Endothelial cell (in vitro differentiated cells): ENCODE results near the gene INTS6. TPM values are rescaled to one million over a fixed set of nuclear protein-coding genes. Genes with fewer than 3 reads are reported as not detected.

Source experiments
- DNase-seq: peaks from one replicate; pipeline ENCODE4 v3.0.0; 2021; ENCODE audit warnings: low spot score
- H3K27ac Mint-ChIP-seq: one replicate; pipeline ENCODE4 v1.8.0; 2021; ENCODE audit warnings: mixed read lengths, inconsistent platforms; ENCODE audit not compliant: unreplicated experiment
- H3K27me3 Mint-ChIP-seq: one replicate; pipeline ENCODE4 v1.8.0; 2021; ENCODE audit warnings: mild to moderate bottlenecking, moderate library complexity, mixed read lengths, inconsistent platforms; ENCODE audit not compliant: unreplicated experiment
- H3K36me3 Mint-ChIP-seq: one replicate; pipeline ENCODE4 v1.8.0; 2021; ENCODE audit warnings: mild to moderate bottlenecking, low read depth, mixed read lengths, inconsistent platforms; ENCODE audit not compliant: unreplicated experiment
- H3K4me1 Mint-ChIP-seq: one replicate; pipeline ENCODE4 v1.8.0; 2021; ENCODE audit warnings: mild to moderate bottlenecking, mixed read lengths, inconsistent platforms; ENCODE audit not compliant: unreplicated experiment
- H3K4me3 Mint-ChIP-seq: one replicate; pipeline ENCODE4 v1.8.0; 2021; ENCODE audit warnings: mild to moderate bottlenecking, mixed read lengths, inconsistent platforms; ENCODE audit not compliant: unreplicated experiment
- H3K9me3 Mint-ChIP-seq: one replicate; pipeline ENCODE4 v1.8.0; 2021; ENCODE audit warnings: mixed read lengths, inconsistent platforms; ENCODE audit not compliant: unreplicated experiment
- total RNA-seq: library from RNA; stranded (reverse); fragmentation: NEBNext Ultra II Directional; extraction: Animal tissue kit (Norgen Biotek cat#: 25700); gene quantifications from one replicate; pipeline ENCODE4 v1.2.1, GENCODE V29; 2021; ENCODE audit not compliant: unreplicated experiment
- TF ChIP-seq, protein P1 (sequence below): fragments of 200-600 bp; sonication (generic); IDR thresholded peaks from one replicate; pipeline ENCODE4 v1.5.0; 2021; ENCODE audit warnings: antibody characterized with exemption; ENCODE audit not compliant: unreplicated experiment

Gene INTS6
- total RNA-seq, 1 donor from 2014 or later: 45.0 TPM

GRCh38 chr13:51325837-51326236 is 127.0 kb downstream of the INTS6 start:
- Mint-ChIP-seq H3K27ac (no peak overlapping the region), H3K4me1 (no peaks in the 10 kb centered on the region), H3K4me3 (no peak overlapping the region), H3K27me3 (no peaks in the 10 kb centered on the region), H3K9me3 (no peaks in the 10 kb centered on the region), H3K36me3 (no peaks in the 10 kb centered on the region)
- TF ChIP-seq, protein P1, sequence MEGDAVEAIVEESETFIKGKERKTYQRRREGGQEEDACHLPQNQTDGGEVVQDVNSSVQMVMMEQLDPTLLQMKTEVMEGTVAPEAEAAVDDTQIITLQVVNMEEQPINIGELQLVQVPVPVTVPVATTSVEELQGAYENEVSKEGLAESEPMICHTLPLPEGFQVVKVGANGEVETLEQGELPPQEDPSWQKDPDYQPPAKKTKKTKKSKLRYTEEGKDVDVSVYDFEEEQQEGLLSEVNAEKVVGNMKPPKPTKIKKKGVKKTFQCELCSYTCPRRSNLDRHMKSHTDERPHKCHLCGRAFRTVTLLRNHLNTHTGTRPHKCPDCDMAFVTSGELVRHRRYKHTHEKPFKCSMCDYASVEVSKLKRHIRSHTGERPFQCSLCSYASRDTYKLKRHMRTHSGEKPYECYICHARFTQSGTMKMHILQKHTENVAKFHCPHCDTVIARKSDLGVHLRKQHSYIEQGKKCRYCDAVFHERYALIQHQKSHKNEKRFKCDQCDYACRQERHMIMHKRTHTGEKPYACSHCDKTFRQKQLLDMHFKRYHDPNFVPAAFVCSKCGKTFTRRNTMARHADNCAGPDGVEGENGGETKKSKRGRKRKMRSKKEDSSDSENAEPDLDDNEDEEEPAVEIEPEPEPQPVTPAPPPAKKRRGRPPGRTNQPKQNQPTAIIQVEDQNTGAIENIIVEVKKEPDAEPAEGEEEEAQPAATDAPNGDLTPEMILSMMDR: no peak
- DNase-seq: no peak

- no peaks in the 10 kb centered on the region for H3K27me3 Mint-ChIP-seq
- TF ChIP-seq, protein P1: no peak
- no peaks in the 10 kb centered on the region for H3K4me1 Mint-ChIP-seq
- H3K4me3 Mint-ChIP-seq: no peak overlapping the region
- no peaks in the 10 kb centered on the region for H3K36me3 Mint-ChIP-seq
- no peaks in the 10 kb centered on the region for H3K9me3 Mint-ChIP-seq
- no peak overlapping the region for H3K27ac Mint-ChIP-seq
- DNase-seq: no peak
Measured at GRCh38 chr13:51324714-51325420, 128.0 kb downstream of the INTS6 start.

- TF ChIP-seq, protein P1: no peak
- Mint-ChIP-seq H3K4me3 (no peak overlapping the region), H3K4me1 (no peaks in the 10 kb centered on the region), H3K27ac (no peak overlapping the region), H3K36me3 (no peaks in the 10 kb centered on the region), H3K9me3 (no peaks in the 10 kb centered on the region), H3K27me3 (peaks cover 3% of the 10 kb centered on the region)
- no peak for DNase-seq
Measured at GRCh38 chr13:51323824-51324511, 128.9 kb downstream of the INTS6 start.

GRCh38 chr13:51322826-51323225 is 130.0 kb downstream of the INTS6 start:
- no peak overlapping the region for H3K4me3 Mint-ChIP-seq
- no peaks in the 10 kb centered on the region for H3K36me3 Mint-ChIP-seq
- no peak for DNase-seq
- peaks cover 3% of the 10 kb centered on the region for H3K27me3 Mint-ChIP-seq
- no peaks in the 10 kb centered on the region for H3K4me1 Mint-ChIP-seq
- no peak overlapping the region for H3K27ac Mint-ChIP-seq
- TF ChIP-seq, protein P1: no peak
- H3K9me3 Mint-ChIP-seq: no peaks in the 10 kb centered on the region

GRCh38 chr13:51321836-51322235 is 131.0 kb downstream of the INTS6 start:
- Mint-ChIP-seq H3K9me3 (no peaks in the 10 kb centered on the region), H3K4me1 (no peaks in the 10 kb centered on the region), H3K36me3 (no peaks in the 10 kb centered on the region), H3K4me3 (no peak overlapping the region), H3K27me3 (peaks cover 3% of the 10 kb centered on the region), H3K27ac (no peak overlapping the region)
- no peak for DNase-seq
- TF ChIP-seq, protein P1: no peak
